Fibroblast of peridontal ligament (primary cell): ENCODE measurements around the gene SLC44A3.
"Not testable (repeated sequence)": the region's sequence is repeated elsewhere in the genome, so short reads cannot be mapped to it uniquely, and the experiment has no call there.

ENCODE experiments used
- DNase-seq: peaks from one replicate; pipeline ENCODE4 v3.0.0-alpha.2; 2010; ENCODE audit errors: extremely low read depth

The SLC44A3 gene

DNA sequence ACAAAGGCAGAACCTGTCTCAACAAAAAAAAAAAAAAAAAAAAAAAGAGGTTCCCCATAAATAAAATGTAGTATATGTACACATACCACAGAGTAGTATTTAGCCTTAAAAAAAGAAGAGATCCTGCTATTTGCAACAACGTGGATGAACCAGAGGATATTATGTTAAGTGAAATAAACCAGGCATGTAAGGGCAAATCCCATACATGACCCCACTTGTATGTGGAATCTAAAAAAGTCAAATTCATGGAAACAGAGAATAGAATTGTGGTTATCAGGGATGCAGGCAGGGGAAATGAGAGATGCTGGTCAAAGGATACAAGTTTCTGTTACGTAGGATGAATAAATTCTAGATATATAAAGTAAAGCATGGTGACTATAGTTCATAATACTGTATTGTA is 16.7 kb downstream of the SLC44A3 start:
- no peak for DNase-seq

DNA sequence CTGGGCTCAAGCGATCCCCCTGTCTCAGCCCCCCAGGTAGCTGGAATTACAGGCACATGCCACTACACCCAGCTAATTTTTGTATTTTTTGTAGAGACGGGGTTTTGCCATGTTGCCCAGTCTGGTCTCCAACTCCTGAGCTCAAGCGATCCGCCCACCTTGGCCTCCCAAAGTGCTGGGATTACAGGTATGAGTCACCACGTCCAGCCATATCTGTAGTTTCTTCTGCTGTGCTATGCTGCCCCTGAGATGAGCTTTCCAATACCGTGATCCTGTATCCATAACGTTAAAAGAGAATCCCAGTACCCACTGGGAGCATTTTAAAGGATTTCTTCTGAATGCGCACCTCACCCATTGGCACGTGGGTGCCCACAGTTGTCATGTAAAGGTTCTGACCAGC is 20.2 kb downstream of the SLC44A3 start:
- DNase-seq, result not testable (repeated sequence)

GRCh38 chr1:94840808-94841207 is 20.7 kb downstream of the SLC44A3 start:
- no peak for DNase-seq

DNA sequence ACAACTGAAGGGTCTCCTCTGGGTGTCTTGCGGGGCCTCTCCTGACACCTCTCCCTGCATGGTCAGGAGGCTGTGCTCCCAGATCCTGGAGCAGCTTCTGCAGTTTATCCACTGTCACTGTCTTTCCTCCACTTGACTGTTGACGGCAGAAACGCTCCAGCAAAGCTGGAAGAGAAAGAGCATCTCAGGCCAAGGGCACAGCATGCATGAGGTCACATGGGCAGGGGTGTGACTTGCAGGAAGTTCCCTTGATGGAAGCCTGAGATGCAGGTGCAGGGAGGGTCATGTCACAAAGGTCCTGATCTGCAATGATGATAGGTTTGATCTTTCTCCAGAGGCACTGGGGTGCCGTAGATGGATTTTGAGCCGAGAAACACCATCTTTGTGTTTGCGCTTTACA is 23.3 kb downstream of the SLC44A3 start:
- DNase-seq, result no peak

GRCh38 chr1:94843846-94844245 is 23.7 kb downstream of the SLC44A3 start:
- DNase-seq, result no peak

GRCh38 chr1:94846308-94846707 is 26.2 kb downstream of the SLC44A3 start:
- DNase-seq, result no peak

- no peak for DNase-seq
These were observed 31.4 kb downstream of the SLC44A3 start for GRCh38 chr1:94851571-94851970.

GRCh38 chr1:94852788-94853187 is 32.6 kb downstream of the SLC44A3 start:
- peak; percentile 49 for DNase-seq

GRCh38 chr1:94854458-94855306 is 34.5 kb downstream of the SLC44A3 start:
- DNase-seq, result peak; percentile 93

DNA sequence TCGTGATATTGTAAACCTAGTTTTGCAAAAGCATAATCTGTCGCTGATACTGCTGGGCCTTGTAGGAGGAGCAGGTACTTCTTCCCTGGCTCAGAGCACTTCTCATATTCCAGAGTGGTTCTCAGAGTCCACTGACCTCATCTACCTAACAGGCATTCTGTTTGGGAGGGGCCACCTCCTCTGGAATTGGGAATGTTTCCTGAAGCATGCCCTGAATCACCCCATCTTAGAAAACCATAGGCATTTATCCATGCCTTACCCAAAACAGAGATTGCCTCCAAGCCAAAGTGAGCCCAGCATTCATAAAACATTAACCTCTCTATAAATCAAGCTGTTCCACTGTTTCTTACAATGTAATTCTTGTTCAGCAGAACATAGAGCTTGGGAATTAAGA is 35.1 kb downstream of the SLC44A3 start:
- no peak for DNase-seq

DNA sequence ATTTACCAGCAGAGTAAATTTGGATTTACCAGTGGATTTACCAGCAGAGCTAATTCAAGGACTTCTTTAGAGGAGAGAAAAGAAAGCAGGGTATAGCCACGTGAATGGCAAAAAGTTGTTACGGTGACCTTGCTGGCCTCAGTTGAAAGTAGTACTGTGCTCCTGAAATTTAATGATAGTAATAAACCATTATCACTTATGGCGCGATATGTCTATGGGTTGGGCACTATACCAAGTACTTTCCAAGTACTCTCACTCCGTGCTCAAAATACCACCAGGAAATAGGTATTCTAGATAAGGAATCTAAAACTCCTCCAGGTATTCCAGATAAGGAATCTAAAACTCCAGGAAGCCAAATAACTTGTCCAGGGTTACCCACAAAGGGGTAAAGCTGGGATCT is 35.8 kb downstream of the SLC44A3 start:
- no peak for DNase-seq

GRCh38 chr1:94856868-94857267 is 36.7 kb downstream of the SLC44A3 start:
- no peak for DNase-seq

DNA sequence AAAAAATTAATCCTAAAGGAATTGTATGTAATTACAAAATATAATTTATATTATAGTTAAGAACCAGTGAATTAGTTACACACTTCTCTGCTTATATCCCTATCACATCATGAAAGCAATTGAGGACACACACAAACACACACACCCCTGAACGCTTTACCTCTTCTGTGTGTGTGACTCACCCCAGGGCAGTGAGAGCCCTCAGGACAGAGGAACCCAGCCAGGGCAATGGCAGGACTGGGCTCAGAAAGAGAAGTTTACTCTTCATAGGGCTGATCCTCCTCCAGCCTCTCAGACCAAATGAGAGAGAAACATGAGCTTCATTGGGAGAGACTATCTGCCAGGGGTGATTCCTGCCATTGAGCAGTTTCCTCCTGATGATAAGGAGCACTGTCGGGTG is 38.1 kb downstream of the SLC44A3 start:
- peak; percentile 34 for DNase-seq

GRCh38 chr1:94859174-94859573 is 39.0 kb downstream of the SLC44A3 start:
- no peak for DNase-seq

- no peak for DNase-seq
These were observed 42.6 kb downstream of the SLC44A3 start for GRCh38 chr1:94862718-94863117.

GRCh38 chr1:94863297-94863911 is 43.2 kb downstream of the SLC44A3 start:
- peak; percentile 77 for DNase-seq

- DNase-seq, result peak; percentile 92
These were observed 43.8 kb downstream of the SLC44A3 start for GRCh38 chr1:94863919-94864318.

DNA sequence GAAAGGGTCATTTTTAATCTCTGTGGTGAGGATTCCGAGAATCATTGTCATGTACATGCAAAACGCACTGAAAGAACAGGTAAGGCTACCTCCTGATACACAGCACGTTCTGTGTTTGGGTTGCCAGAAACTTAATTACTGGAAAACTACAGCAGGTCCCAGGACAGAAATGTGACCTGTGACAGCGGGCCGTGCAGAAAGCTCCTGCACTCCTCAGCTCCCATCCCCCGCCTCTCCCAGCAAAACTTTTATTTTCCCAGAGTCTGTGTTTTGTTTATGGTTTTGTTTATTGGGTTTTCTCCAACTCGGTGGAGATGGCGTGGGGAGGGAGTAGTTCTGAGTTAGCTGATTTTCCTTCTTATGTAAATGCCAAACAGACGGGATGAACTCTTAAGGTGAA is 44.7 kb downstream of the SLC44A3 start:
- peak; percentile 68 for DNase-seq

DNA sequence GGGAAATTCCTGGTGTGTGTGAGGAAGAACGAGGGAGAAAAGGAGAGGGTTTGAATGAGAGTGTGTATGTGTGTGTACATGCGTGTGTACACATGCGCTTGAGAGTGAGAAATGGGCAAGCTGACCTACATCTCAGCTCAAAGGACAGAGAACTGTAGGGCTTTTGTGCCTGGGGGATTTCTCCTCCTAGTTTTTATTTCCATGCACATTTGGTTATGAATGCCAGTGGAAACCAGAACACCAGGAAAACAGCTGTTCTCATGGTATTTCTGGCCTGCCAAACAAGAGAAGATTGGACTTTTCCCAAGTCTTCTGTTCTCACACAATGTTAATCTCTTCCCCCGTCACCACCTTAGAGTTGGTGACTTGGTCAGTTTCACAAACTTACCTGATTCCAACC is 45.2 kb downstream of the SLC44A3 start:
- DNase-seq, result peak; percentile 90

- DNase-seq, result peak; percentile 85
These were observed 46.1 kb downstream of the SLC44A3 start for GRCh38 chr1:94866164-94866807.

DNA sequence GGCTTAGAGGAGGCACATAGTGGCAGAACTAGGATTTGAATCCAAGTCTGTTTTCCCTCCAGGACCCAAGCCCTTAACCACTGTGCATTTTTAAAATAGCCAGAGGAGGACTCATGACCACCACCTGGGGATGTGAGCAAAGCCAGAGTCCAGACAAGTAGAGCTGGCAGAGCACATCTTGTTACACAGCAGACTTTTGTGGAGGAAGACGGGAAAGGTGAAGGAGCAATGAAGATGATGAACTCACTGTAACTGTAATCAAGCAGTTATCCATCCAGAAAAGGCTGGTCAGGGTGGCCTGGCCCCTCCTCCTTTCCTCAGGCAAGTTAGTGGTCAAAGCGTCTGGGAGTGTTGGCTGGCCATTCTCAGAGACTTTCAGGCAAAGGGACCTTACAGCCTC is 50.9 kb downstream of the SLC44A3 start:
- peak; percentile 19 for DNase-seq

DNA sequence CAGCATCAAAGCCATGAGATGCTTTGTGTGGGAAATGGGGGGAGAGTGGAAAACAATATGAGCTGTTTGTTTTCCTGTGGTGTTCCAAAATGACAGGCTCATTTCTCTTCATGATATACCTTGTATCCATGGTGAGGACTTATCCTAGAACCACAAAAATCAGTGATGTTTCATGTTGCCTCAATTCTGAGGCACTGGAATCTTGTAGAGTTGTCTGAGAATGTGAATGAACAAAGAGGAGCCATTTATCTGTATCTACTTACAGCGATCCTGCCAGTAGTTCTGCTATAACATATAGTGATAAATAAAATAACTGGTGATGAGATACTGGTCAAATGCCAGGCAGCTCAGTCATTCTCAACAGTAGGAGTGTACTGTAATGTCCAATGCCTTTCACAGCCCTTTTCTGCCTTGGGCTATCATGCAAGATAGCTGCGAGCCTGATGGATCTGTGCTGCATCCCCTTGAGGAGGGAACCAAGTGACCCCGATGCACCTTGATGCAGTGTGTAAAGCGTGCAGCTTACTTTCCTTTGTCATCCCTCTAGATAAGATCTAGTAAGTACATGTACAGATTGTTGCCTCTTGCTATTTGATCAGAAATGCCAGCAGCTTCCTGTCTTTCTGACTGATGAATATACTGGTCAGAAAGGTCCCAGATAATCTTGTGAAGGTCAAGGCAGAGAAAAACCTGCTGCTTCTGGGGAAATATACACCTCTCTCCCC is 52.8 kb downstream of the SLC44A3 start:
- DNase-seq, result no peak
